ENCODE results near the gene TAF11L4. TPM values are rescaled to one million over a fixed set of nuclear protein-coding genes. Genes with fewer than 3 reads are reported as not detected.
"Not testable (repeated sequence)": the region's sequence is repeated elsewhere in the genome, so short reads cannot be mapped to it uniquely, and the experiment has no call there.

Gene TAF11L4
- not detected for total RNA-seq

DNA sequence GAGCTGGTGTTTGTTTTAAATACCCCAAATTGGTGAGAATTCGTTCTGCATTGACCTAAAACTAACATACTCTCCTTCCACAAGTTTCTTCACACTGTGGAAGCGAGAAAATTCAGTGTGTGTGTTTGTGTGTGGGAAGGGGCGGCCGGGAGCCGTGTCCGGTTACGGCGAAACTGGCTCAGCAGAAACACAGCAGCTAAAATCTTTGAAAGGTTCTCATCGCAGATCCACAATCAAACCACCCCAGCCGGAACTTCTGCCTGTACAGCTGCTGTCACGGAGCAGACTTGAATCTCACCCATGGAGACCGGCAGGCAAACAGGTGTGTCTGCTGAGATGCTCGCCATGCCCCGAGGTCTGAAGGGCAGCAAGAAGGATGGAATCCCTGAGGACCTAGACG is at the start of gene TAF11L4:
TAF11L4 (plus strand) TSS at position 301 of the 400 bp plus-strand sequence.
- H3K36me3 ChIP-seq; H3K27ac ChIP-seq; H3K4me3 ChIP-seq; H3K4me1 ChIP-seq; intact Hi-C loops (cut with DNase I; ENCODE audit: low total_unique reads); H3K27me3 ChIP-seq; DNase-seq; H3K9me3 ChIP-seq: not testable (repeated sequence)

DNA sequence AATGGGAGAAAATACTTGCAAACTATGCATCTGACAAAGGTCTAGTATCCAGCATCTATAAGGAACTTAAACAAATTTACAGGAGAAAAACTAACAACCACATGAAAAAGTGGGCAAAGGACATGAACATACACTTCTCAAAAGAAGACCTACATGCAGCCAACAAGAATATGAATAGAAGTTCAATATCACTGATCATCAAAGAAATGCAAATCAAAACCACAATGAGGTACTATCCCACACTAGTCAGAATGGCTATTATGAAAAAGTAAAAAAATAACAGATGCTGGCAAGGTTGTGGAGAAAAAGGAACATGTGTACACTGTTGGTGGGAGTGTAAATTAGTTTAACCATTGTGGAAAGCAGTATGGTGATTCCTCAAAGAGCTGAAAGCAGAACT is 46.5 kb upstream of the TAF11L4 start:
- H3K36me3 ChIP-seq; H3K27ac ChIP-seq; H3K4me1 ChIP-seq; DNase-seq; H3K27me3 ChIP-seq; H3K4me3 ChIP-seq; intact Hi-C loops (cut with DNase I; ENCODE audit: low total_unique reads); H3K9me3 ChIP-seq: not testable (repeated sequence)

DNA sequence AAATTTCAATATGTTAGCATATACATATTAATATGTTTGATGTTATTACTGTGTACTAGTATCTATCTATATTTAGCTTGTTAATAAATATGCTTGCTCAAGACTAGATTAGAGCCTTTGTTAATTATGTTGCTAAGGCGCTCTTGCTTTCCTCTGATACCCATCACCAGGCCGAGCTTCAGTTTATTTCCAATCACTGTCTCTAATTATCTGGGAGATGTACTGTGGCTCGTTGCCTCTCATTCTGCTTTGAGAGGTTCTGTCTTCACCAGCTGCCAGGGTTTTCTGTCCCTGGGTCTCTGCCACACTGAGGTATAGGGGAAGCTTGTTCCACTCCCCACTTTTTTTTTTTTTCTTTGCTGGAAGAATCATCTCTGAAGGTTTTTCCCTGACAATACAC is 44.6 kb upstream of the TAF11L4 start:
- Histone ChIP-seq H3K27ac (no peak overlapping the region), H3K36me3 (no peaks in the 10 kb centered on the region), H3K4me3 (no peak overlapping the region), H3K4me1 (no peaks in the 10 kb centered on the region), H3K9me3 (no peaks in the 10 kb centered on the region), H3K27me3 (no peaks in the 10 kb centered on the region)
- no peak for DNase-seq
- TF ChIP-seq, protein P1, sequence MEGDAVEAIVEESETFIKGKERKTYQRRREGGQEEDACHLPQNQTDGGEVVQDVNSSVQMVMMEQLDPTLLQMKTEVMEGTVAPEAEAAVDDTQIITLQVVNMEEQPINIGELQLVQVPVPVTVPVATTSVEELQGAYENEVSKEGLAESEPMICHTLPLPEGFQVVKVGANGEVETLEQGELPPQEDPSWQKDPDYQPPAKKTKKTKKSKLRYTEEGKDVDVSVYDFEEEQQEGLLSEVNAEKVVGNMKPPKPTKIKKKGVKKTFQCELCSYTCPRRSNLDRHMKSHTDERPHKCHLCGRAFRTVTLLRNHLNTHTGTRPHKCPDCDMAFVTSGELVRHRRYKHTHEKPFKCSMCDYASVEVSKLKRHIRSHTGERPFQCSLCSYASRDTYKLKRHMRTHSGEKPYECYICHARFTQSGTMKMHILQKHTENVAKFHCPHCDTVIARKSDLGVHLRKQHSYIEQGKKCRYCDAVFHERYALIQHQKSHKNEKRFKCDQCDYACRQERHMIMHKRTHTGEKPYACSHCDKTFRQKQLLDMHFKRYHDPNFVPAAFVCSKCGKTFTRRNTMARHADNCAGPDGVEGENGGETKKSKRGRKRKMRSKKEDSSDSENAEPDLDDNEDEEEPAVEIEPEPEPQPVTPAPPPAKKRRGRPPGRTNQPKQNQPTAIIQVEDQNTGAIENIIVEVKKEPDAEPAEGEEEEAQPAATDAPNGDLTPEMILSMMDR (IDR thresholded peaks at IDR 0.05), result no peak
- TF ChIP-seq POLR2A (IDR thresholded peaks at IDR 0.05), result no peak
- intact Hi-C loops (cut with DNase I; ENCODE audit: low total_unique reads), result no loop called here

DNA sequence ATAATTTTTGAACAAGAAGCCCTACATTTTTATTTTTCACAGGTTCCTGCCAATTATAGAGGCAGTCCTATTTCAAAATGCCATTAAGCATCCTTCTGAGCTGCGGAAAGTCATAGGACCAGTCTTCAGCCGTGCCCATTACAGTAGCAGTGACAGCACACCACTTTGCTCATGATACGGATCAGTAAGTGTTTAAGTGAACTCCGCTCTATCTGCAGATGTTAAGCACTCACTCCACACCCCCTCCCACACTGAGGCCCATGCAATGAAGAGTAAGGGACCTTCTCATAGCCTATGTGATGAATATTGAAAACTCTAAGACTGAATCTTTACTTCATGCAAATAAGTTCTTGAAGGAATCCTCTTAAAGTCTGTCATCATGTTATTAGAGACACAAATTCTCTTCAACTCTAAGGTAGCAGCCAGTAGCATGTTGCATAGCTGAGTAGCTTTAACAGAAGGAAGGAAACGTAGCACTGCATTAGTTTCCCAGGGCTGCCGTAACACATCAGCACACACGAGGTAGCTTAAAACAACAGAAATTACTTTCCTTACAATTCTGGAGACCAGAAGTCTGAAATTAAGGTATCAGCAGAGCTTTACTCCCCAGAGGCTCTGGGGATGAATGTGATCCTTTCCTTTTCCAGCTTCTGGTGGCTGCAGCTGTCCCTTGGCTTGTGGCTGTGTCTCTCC is 43.9 kb upstream of the TAF11L4 start:
- Histone ChIP-seq H3K27me3 (no peaks in the 10 kb centered on the region), H3K36me3 (no peaks in the 10 kb centered on the region), H3K27ac (no peak overlapping the region), H3K9me3 (no peaks in the 10 kb centered on the region), H3K4me1 (no peaks in the 10 kb centered on the region), H3K4me3 (no peak overlapping the region)
- DNase-seq, result no peak
- intact Hi-C loops (cut with DNase I; ENCODE audit: low total_unique reads), result no loop called here
- TF ChIP-seq POLR2A (IDR thresholded peaks at IDR 0.05), result no peak

DNA sequence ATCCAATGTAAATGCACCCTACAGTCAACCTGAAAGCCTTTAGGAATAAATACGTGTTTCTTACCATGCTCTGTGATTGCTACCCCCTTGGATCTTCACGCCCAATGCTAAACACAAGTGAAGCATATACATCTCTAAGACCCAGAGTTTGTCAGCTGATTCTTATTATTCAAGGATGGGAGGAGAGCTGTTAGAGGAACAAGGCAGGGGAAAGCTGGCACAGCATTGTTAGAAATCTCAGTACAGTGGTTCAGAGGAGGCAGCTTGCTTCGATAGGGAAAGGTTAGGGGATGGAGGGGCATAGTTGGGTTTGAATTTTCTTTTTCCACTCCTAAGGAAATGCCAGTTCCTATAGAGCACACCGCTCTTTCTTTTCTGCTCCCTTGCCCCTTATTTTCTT is 40.2 kb upstream of the TAF11L4 start:
- H3K4me1 ChIP-seq, result no peaks in the 10 kb centered on the region
- no peaks in the 10 kb centered on the region for H3K27me3 ChIP-seq
- no peak overlapping the region for H3K4me3 ChIP-seq
- DNase-seq, result no peak
- no peaks in the 10 kb centered on the region for H3K9me3 ChIP-seq
- TF ChIP-seq, protein P1 (IDR thresholded peaks at IDR 0.05), result no peak
- no peak for TF ChIP-seq POLR2A (IDR thresholded peaks at IDR 0.05)
- H3K27ac ChIP-seq, result no peak overlapping the region
- intact Hi-C loops (cut with DNase I; ENCODE audit: low total_unique reads), result no loop called here
- H3K36me3 ChIP-seq, result no peaks in the 10 kb centered on the region

DNA sequence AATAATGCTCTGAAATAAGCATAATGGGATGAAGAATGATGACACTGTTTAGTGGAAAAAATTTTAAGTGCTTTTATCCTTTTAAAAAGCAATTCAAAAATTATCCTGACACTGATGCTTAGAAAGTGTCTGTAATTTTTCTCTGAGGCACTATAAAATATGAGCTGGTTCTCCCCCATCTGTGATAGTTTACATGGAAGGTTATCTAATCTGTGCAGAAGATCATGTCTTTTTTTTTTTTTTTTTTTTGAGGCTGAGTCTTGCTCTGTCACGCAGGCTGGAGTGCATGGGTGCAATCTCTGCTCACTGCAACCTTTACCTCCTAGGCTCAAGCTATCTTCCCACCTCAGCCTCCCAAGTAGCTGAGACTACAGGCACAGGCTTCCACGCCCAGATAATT is 38.8 kb upstream of the TAF11L4 start:
- H3K4me3 ChIP-seq, result no peak overlapping the region
- no peak for TF ChIP-seq POLR2A (IDR thresholded peaks at IDR 0.05)
- TF ChIP-seq, protein P1 (IDR thresholded peaks at IDR 0.05), result no peak
- H3K9me3 ChIP-seq, result no peaks in the 10 kb centered on the region
- no peaks in the 10 kb centered on the region for H3K27me3 ChIP-seq
- H3K27ac ChIP-seq, result no peak overlapping the region
- no peak for DNase-seq
- intact Hi-C loops (cut with DNase I; ENCODE audit: low total_unique reads), result no loop called here
- H3K36me3 ChIP-seq, result no peaks in the 10 kb centered on the region
- H3K4me1 ChIP-seq, result no peaks in the 10 kb centered on the region

DNA sequence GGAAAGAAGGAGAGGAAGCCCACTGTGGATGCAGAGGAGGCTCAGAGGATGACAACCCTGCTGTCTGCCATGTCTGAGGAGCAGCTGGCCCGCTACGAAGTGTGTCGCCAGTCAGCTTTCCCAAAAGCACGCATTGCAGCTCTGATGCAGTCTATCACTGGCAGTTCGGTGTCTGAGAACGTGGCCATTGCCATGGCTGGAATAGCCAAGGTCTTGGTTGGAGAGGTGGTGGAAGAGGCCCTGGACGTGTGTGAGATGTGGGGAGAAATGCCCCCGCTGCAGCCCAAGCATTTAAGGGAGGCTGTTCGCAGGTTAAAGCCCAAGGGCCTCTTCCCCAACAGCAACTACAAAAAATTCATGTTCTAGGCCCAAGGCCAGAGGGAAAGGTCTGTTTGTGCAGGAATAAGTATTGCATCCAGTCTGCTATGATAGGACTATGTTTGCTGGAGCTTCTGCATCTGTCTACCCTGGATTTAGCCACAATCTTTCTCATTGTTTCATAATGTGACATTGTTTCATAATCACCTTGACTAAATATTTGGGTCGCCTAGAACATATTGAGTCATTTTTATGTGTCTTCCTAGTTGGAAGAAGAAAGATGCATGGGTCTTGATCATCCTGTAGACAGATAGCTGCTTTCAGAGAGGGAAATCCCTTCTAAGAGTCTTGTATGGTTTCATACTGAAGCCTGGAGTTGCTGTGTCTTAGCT is 35.0 kb upstream of the TAF11L4 start:
- DNase-seq; H3K27ac ChIP-seq; intact Hi-C loops (cut with DNase I; ENCODE audit: low total_unique reads); H3K4me3 ChIP-seq; H3K9me3 ChIP-seq; H3K4me1 ChIP-seq; H3K27me3 ChIP-seq; H3K36me3 ChIP-seq: not testable (repeated sequence)
